NCI-H510A treated with DMSO at 0.1 percent for 48 hours (cell line): ENCODE results near the gene MOXD1.
"Not testable (repeated sequence)": the region's sequence is repeated elsewhere in the genome, so short reads cannot be mapped to it uniquely, and the experiment has no call there.

Experiments used
- DNase-seq: peaks from one replicate; lab custom pipeline; 2025; lab: John Stamatoyannopoulos, UW

MOXD1 gene

DNA sequence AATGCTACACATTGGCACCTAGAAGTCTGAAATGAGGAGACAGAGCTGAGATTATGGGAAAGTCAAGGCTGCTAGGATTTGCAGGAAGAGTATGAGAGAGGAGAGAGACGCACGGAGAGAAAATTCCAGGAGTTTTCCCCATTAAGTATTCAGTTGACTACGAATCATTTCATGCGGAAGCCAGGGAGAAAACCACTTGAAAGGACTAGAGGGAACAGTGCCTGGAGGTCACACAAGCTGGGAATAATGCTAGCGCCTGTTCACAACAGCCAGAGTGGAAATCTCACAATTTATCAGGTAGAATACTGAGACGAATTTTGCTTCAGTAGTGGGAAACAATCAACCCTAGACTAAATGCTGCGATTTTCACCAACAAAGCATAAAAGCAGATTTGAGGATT lies 118.6 kb downstream of the MOXD1 start:
- DNase-seq, result no peak

DNA sequence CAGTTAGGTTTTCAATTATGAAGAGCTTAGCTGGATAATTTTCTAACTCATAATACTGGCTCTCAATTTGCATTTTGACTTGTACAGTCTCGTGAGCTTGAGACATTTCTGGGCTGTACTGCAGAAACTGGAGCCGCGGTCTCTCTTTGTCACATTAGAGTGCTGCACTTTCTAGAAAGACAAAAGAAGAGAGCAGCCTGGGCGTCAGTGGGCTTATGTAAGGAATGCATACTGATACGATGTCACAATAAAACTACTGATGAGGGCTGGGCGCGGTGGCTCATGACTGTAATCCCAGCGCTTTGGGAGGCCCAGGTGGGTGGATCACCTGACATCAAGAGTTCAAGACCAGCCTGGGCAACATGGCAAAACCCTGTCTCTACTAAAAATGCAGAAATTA lies 120.8 kb downstream of the MOXD1 start:
- DNase-seq, result no peak

DNA sequence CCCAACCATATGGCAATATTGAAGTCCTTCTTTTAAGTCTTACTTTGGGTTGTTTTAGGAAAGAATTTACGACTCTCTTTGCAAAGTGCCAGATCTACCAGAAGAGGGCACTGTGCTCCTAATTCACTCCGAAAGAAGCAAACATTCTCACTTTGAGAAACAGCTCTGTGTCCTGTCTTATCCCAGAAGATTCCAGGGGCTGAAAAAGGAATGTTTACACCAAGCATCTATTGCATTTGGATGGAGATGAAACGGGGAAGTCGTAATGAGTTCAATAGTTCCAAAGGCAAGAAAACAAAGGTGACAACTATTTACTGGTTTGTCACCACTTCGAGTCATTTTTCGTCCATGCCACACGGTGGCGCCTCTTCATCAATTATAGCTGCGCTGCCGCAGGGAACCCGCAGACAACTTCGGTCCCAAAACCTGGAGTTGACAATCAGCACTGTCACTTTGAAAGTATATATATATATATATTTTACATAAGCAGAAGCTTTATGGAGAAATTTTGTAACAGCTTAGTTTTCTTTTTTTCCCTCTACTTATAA lies 121.6 kb downstream of the MOXD1 start:
- peak; percentile 80 for DNase-seq

DNA sequence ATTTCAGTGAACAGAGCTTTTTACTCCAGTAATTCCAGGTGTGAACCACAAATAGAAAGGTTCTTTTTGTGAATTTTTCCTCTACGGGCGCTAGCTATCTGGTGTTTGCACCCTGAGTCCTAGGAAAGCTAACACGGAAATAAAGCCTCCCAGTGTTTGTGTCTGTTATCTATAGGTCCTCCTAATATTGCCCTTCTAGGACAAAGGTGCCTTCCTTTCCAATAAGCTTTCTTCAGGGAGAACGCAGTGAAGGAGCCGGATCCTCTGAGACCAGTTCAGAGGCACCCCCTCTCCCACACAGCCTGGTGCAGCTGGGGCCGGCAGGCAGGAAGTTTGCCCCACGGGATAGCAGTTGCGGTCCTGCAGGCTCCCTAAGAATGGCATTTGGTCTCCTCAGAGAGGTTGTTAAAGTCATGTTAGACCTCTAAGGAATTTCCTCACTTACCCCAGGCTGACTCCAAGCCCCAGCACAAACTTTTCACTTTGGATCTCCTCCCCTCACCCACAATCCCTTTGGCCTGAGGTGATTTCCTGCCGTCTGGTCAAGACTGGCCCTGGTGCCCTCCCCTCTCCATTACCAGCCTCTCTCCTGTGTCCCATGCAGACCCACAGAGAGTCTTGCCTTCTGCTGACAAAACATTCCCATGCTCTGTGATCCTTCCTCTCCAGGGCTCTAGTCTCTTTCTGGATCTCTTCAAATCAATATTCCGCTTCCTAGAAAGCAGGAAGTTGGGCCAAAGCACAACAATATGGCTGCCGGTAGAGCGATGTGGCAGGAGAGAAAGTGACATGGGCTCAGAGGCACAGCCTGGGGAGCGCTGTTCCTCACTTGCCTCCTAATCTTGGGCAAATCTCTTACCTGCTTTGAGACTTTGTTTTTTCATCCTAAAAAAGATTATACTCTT lies 126.0 kb downstream of the MOXD1 start:
- no peak for DNase-seq

DNA sequence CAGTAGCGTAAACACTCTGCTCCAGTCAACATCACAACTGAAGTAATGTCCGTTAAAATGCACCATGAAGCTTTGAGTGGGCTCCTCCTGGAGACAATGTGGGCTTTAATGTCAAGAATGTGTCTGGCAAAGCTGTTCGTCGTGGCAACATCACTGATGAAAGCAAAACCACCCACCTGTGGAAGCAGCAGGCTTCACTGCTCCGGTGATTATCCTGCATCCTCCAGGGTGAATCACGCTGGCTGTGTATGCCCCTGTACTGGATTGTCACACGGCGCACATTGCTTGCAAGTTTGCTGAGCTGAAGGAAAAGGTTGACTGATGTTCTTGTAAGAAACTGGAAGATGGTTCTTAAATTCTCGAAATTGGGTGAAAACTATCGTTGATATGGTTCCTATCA lies 128.5 kb downstream of the MOXD1 start:
- no peak for DNase-seq

DNA sequence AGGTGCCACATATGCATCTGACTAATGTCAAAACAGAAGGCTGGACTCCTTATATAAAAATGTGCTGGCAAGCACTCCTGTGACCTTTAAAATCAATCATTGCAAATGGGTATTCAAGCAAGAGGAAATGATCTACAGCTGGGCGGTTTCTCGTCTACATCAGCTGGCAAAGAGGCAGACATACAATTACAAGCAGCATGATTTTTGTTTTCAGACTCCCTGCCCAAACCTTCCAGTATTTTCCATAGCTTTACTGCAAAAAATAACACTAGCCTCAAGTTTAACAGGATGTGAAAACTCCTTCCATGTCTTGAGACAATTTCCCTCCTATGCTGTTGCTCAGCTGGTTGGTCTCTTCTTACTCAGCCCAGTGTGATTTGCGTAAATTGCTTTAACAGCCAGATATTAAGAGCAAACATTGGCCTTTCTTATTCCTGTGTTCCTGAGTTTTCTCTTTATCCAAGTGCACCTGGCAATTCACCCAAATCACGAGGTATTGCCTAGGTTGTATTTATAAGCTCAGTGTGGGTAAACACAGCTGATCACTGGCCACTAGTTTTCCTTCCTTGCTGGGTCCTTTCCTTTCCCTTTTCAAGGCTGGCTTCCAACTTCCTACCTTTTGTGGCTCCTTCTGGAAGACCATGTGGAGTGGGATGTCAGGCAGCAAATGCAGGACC lies 130.4 kb downstream of the MOXD1 start:
- no peak for DNase-seq

DNA sequence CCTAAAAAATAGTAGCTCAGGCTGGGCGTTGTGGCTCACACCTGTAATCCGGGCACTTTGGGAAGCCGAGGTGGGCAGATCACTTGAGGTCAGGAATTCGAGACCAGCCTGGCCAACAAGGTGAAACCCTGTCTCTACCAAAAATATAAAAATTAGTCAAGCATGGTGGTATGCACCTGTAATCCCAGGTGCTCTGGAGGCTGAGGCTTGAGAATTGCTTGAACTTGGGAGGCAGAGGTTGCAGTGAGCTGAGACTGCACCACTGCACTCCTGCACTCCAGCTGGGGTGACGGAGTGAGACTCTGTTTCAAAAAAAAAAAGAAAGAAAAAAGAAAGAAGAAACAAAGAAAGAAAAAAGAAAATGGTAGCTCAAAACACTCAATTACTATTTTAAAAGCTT lies 132.6 kb downstream of the MOXD1 start:
- not testable (repeated sequence) for DNase-seq

DNA sequence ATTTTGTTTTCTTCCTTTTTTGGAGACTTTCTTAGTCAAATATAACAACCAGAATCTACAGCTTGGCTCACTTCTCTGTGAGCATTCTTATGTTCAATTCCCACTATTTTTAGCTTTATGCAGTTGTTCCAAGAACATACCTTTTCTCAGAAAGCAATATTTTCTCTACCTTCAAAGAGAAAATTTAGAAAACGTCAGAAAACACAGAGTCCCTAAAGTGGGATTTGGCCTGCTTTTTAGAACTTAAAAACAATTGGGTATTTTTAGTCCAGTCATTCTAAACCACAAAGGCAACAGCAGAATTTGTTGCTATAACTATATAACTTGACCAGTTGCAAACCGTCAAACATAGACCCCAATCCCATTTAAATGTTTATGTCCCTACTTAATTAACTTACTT lies 133.1 kb downstream of the MOXD1 start:
- DNase-seq, result no peak

DNA sequence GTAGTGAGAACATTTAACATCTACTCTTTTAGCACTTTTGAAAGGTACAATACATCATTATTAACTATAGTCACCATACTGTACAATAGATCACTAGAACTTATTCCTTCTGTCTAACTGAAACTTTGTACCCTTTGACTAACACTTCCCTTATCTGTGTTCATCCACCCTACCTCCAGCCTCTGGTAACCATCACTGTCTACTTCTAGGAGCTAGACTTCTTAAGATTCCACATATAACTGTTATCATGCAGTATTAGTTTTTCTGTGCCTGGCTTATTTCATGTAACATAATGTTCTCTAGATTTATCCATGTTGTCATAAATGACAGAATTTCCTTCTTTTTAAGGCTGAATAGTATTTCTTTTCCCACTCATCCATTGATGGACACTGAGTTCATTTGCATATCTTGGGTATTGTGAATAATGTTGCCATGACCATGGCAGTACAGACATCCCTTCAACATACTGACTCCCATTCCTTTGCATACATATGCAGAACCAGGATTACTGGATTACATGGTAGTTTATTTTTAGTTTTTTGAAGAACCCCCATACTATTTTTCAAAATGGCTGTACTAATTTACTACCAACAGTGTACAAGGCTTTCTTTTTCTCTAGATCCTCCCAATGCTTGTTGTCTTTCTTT lies 135.7 kb downstream of the MOXD1 start:
- no peak for DNase-seq

DNA sequence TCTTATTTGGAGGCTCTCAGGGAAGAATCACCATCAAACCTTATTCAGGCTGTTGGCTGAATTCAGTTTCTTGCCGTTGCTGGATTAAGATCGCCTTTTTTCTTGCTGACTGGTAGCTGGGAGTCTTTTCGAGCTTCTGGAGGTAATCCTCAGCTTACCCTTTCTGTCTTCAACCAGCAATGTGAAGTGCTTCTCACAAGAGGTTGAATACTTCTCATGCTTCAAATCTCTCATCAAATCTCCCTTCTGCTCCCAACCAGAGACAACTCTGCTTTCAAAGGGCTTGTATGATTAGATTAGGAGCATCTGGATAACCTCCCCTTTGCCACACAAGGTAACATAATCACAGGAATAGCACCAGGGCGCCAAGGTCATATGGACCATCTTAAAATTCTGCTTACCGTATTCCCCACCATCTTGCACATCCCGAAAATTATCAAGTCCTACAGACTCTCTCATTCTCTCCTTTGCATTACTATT lies 137.2 kb downstream of the MOXD1 start:
- no peak for DNase-seq

DNA sequence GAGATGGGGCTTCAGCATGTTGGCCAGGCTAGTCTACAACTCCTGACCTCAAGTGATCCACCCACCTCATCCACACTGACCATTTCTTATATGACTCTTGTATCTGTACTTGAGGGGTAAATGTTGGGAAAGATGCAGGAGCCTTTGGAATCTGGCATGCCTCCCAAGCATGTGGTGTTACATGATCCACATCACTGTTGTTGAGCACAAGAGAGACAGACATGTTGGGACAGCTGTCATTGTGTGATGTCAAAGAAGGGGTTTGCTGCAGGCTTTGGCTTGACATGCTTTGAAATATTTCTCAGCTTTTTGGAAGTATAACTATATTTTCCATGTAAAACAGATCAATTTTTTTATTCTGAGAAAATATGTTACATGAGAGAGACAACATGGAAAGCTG lies 139.9 kb downstream of the MOXD1 start:
- DNase-seq, result no peak

DNA sequence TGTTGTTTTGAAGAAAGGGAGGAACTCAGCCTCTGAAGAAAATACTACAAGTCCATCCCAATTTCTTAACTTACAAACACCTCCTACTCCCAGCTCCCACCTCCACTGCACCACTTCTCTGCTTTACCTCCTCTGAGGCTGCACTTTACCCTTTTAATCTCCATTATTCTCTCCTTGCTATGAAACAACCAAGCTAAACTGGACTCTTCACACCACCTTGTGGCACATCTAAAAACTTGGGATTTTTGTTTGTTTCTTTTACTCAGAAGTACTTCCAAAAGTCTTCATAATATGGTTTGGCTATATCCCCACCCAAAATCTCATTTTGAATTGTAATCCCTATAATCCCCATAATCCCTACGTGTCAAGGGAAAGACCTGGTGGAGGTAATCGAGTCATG lies 142.2 kb downstream of the MOXD1 start:
- DNase-seq, result no peak

DNA sequence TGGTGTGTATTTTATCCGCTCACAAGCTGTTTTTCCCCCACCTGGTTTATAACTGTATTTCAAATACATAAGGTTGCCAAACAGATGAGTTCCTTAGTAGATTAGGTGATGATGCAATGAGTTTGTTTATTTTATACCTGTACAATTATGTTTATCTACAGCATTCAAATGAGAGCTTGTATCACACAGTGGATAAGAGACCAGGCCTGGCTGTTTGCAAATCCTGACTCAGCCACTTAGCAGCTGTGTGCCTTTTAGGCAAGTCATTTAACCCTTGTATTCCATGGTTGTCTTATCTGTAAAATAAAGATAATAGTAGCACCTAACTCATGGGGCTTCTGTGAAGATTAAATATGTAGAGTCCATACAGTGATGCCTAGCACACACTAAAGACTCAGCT lies 143.7 kb downstream of the MOXD1 start:
- DNase-seq, result no peak

DNA sequence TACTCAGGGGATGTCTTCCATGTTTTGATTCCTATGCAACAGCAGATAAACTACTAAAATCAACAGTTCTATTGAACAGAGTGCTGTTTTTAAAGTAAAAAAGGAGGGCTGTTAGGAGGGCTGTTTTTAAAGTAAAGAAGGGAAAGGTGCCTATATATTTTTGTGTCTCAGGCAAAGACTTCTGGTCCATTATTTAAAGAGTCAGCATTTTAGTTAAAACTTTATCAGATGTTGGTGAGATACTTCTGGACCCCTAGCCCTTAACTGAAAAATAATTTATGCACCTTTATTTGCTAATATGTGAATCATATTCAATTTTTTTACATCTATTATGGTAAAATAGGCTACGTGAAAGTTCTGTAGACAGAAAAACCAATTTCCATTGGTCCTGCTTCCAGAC lies 144.8 kb downstream of the MOXD1 start:
- DNase-seq, result no peak

DNA sequence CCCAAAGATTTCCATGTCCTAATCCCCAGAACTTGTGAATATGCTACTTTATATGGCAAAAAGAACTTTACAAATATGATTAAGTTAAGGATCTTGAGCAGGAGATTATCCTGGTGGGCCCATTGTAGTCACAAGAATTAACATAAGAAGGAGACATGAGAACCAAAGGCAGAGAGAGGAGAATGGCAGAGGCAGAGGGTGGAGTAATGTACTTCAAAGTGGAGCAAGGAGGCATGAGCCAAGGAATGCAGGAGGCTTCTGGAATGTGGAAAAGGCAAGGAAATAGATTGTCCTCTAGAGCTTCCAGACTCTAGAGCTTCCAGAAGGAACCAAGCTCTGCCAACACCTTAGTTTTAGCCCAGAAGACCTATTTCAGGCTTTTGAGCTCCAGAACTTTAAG lies 147.4 kb downstream of the MOXD1 start:
- no peak for DNase-seq

DNA sequence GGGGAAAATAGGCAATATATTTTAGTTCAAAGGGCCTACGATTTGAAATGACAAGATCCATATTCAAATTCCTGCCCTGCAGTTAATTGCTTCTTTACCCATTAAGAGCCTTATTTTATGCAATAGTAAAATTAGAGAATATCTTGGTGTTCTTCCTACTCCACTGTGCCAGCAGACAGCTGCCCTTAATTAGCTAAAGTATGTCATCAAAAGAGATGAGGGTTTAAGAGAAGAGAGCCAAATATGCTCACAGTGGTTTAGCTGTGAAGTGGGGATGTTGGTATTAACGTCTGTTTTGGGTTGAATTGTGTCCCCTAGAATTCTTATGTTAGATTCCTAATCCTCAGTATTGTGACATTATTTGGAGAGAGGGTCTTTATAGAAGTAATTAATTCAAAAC lies 148.1 kb downstream of the MOXD1 start:
- no peak for DNase-seq

DNA sequence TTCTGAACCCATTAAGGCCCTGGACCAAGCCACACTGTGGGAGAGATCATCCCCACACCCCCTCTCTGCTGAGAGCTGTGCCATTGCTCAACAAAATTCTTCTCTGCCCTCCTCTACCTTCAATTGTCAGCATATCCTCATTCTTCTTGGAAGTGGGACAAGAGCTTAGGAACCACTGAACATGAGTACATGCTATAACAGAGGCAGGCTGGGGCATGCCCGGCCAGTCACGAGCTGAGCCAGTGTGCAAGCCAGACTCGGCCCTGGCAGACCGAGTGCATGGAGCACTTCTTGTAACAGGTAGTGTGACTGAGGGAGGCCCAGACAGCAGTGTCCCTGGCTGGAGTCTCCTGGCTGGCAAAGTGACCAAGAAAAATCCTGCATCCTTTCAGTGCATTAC lies 149.2 kb downstream of the MOXD1 start:
- no peak for DNase-seq

DNA sequence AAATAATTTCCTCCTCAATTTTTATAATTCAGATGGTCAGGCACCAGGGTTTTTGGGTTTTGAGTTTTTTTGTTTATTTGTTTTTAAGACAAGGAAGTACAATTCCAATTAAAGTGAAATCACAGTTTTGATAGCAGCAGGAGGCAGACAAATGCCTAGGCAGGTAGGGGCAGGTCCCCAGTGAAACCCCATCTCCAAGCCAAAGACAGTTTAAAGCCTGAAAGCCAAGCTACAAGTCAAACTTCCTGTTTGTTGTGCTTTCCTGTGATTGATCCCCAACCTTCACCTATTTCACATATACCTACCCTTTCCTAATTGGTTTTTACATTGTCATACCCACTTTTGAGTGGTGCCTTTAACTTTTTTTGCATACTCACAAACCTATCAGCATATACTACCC lies 149.6 kb downstream of the MOXD1 start:
- no peak for DNase-seq

DNA sequence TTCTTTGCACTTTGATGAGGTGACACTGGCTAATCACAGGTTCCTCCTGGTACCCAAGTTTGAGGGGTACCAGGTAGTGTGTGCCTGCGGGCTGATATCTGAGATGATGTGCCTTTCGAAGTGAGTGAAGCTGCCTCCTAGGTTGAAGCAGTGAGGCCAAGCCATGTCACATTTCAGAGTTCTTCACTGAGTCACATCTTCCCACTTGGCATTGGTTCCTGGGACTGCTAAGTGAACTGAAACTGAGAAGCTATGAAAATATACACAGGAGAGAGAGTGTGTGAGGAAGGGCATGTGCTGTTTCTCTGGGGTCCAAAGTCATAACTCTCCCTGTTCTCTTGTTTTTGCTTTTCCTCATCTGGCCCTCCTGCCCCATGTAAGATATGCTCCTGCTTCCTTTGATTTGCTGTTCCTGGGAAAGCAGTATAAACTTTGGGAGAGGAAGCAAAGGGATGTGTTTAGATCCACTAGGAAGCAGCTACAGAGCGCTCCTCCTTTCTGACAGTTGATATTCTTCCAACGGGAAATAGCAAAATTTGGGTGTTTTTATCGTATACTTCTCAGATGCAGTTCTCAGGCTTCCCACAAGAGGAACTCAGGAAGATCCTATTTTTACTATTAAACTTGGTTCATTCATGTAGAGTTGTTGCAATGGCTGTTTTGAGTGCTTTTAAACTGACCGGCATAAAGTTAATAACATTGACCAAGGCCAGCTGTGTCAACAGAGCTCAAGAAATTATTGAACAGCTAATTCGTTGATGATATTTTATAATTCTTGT lies 153.7 kb downstream of the MOXD1 start:
- no peak for DNase-seq

DNA sequence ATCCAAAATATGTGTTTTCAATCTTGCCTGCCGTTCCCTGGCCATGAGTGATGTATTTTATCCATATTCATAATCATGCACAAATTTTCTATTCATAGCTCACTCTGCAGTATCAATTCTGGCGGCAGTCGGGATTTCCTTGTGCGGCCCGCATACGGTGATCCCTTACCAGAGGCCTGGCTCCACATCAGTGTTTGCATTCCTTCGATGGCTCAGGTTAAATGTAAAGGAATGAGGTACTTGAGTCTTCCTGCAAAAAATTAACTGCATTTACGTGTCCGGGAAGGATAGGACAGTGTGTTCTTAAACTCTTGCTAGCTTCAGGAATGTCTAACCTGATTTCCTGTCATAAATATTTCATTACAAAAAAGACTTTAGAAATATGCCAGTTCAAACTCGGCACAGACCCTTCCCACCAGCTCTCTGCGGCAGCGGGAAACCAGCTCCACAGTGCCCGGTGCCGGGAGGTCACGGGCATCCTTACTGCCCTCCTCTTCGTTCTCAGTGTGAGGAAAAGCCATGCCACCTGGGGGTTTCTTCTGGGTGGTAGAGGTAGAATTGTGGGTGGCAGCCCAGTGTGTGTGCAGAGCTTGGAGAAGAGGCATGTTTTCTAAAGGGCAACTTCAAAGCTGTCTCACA lies 154.5 kb downstream of the MOXD1 start:
- DNase-seq, result no peak

DNA sequence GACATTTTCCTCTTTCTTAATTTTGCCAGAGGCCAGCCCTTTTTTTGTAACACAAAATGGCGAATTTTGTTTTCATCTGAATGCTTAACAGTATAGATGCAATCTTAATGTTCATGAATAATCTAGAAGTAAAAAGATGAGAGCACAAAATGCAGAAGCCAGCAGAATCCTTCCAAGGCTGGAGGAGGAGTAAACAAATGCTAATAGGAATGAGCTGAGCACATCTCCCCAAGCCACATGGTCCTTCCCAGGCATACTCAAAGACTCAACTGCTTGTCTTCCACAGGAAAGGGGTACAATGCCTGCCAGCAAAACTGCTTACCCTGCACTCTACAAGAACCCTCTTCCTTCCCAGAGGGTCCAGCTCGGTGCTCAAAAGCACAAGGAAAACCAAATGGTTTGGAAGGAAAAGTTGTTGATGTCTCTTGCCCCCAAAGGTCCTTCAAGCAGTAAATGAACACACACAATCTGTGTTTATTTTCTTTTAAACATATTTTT lies 155.1 kb downstream of the MOXD1 start:
- no peak for DNase-seq
